Gastroesophageal sphincter (tissue), 4 donors: ENCODE data around the gene C14orf132. TPM values are rescaled to one million over a fixed set of nuclear protein-coding genes. Genes with fewer than 3 reads are reported as not detected.

Experiments
- ATAC-seq: fragments of 150-250 bp; one replicate; pipeline ENCODE4 v1.9.1; 2016; ENCODE audit warnings: mild to moderate bottlenecking, moderate library complexity
- H3K27ac ChIP-seq, 4 donors: fragments of 200-600 bp; sonication (generic) in 3 of 4; 1 replicate in 3 of 4; 2 replicates in 1 of 4; pipeline ENCODE4 v1.5.1; 2016 to 2019
- H3K27me3 ChIP-seq: fragments of 200-600 bp; sonication (generic); one replicate; pipeline ENCODE4 v1.5.1; 2019
- H3K36me3 ChIP-seq, 2 donors: fragments of 200-600 bp; sonication (generic); one replicate each; pipeline ENCODE4 v1.5.1; 2019; ENCODE audit warnings: control low read depth in 1 of 2
- H3K4me1 ChIP-seq, 3 donors: fragments of 200-600 bp; sonication (generic); 1 replicate in 2 of 3; 2 replicates in 1 of 3; pipeline ENCODE4 v1.5.1; 2016 to 2019; ENCODE audit warnings: control low read depth in 2 of 3
- H3K4me3 ChIP-seq, 2 donors: fragments of 200-600 bp; sonication (generic); one replicate each; pipeline ENCODE4 v1.5.1; 2019; ENCODE audit warnings: mild to moderate bottlenecking in 1 of 2, moderate library complexity in 1 of 2
- H3K9me3 ChIP-seq, 3 donors: fragments of 200-600 bp; sonication (generic); one replicate each; pipeline ENCODE4 v1.5.1; 2017 to 2019; ENCODE audit warnings: control low read depth in 2 of 3
- EP300 ChIP-seq: sonication (generic); formaldehyde crosslinking; IDR thresholded peaks from one replicate; pipeline ENCODE4 v1.6.1; 2017; ENCODE audit warnings: antibody characterized with exemption, mild to moderate bottlenecking
- POLR2A ChIP-seq, 2 donors: fragments of 450-650 bp; IDR thresholded peaks; one replicate each; pipeline ENCODE4 v1.6.1; 2017; ENCODE audit warnings: antibody characterized with exemption in 2 of 2, mild to moderate bottlenecking in 2 of 2, moderate library complexity in 1 of 2
- POLR2AphosphoS5 ChIP-seq: sonication (generic); formaldehyde crosslinking; IDR thresholded peaks from one replicate; pipeline ENCODE4 v1.6.1; 2017; ENCODE audit warnings: antibody characterized with exemption
- WGBS, 2 donors: methylation state at CpG; one replicate each; pipeline ENCODE4 v1.1.5; 2018; ENCODE audit warnings: low coverage in 1 of 2; 5-methylcytosine and 5-hydroxymethylcytosine counted together
- total RNA-seq, 4 donors: library from RNA; depleted of rRNA; stranded (reverse); fragments of >200 nt; gene quantifications; one replicate each; pipeline ENCODE4 v1.1.0, GENCODE V29; 2016
- TF ChIP-seq, protein P1 (sequence below), 4 experiments: fragments of 200-600 bp in 2 of 4; fragments of 450-650 bp in 2 of 4; sonication (generic) in 1 of 4; IDR thresholded peaks; one replicate each; pipeline ENCODE4 v1.5.1; 2017 to 2019; ENCODE audit warnings: antibody characterized with exemption in 4 of 4, mild to moderate bottlenecking in 2 of 4, moderate library complexity in 2 of 4

The C14orf132 gene
- total RNA-seq, 4 donors from 2014 or later: 52.0 to 135 (median 74.6) TPM

DNA sequence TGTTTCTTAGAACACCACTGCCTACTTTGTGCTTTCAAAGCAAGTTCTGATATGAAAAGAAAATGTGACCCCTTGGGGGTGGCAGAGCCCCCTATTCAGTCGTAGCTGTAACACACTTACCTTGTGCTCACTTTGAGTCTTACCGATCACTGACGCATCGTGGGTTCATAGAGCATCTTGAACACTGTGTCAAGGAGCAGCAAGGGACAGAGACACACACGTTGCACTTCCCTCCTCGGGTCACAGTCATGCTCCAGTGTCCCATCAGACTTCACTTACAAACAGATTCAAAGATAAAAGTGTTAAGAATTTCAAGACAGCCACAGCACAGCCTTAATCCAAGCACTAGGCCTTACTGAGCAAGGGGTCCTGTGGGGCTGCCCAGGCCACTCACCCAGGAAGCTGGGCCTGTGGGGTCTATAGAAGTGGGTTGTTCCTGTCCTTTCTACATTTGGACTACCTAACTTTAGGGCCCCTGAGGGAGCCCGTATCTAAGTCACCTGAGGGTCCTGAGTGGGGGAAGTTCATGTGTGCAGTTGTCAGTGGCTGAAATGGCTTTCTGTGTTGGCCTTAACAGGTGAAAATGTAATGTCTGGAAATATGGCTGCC, 90.1 kb downstream of the C14orf132 start:
- WGBS, 2 donors: 82 to 100% methylated on average over 2 to 4 of the region's 7 CpGs
- no peak for ATAC-seq
- no peak for TF ChIP-seq EP300
- no peak for TF ChIP-seq POLR2AphosphoS5
- TF ChIP-seq, protein P1, sequence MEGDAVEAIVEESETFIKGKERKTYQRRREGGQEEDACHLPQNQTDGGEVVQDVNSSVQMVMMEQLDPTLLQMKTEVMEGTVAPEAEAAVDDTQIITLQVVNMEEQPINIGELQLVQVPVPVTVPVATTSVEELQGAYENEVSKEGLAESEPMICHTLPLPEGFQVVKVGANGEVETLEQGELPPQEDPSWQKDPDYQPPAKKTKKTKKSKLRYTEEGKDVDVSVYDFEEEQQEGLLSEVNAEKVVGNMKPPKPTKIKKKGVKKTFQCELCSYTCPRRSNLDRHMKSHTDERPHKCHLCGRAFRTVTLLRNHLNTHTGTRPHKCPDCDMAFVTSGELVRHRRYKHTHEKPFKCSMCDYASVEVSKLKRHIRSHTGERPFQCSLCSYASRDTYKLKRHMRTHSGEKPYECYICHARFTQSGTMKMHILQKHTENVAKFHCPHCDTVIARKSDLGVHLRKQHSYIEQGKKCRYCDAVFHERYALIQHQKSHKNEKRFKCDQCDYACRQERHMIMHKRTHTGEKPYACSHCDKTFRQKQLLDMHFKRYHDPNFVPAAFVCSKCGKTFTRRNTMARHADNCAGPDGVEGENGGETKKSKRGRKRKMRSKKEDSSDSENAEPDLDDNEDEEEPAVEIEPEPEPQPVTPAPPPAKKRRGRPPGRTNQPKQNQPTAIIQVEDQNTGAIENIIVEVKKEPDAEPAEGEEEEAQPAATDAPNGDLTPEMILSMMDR (IDR thresholded peaks at IDR 0.05): no peak
- TF ChIP-seq POLR2A (IDR thresholded peaks at IDR 0.05): no peak

DNA sequence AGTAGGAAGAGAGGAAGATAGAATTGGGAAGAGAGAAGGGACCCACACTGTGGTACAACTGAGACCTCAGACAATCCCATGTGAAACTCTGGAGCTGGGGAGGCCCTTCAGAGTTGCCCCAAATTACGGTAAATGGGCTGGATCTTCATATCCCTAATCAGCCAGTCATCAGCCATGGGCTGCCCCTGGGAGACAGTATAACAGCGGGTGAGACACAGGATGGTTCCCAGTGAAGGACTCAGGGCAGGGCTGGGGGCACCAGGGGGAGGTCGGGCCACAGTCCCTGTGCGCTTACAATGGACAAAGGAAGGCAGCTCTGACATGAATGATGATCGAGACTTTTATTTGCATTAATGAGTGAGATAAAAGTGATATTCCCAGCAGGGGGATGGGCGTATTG, 91.2 kb downstream of the C14orf132 start:
- Histone ChIP-seq H3K36me3 (no peaks in the 10 kb centered on the region), H3K27ac (no peak overlapping the region), H3K4me3 (no peak overlapping the region), H3K9me3 (no peaks in the 10 kb centered on the region), H3K4me1 (peaks cover 0 to 9% (median 0%) of the 10 kb centered on the region in 3 donors), H3K27me3 (no peaks in the 10 kb centered on the region)
- 95 to 100% methylated on average over 2 to 5 of the region's 6 CpGs for WGBS, 2 donors
- no peak for ATAC-seq
- TF ChIP-seq POLR2A (IDR thresholded peaks at IDR 0.05): no peak
- TF ChIP-seq POLR2AphosphoS5: no peak
- TF ChIP-seq, protein P1 (IDR thresholded peaks at IDR 0.05): no peak
- no peak for TF ChIP-seq EP300

More for the DNA sequence above, 90.1 kb downstream of the C14orf132 start:
- H3K27me3 ChIP-seq: no peaks in the 10 kb centered on the region
- H3K9me3 ChIP-seq: no peaks in the 10 kb centered on the region
- H3K36me3 ChIP-seq: no peaks in the 10 kb centered on the region
- H3K4me1 ChIP-seq: peaks cover 0 to 9% (median 0%) of the 10 kb centered on the region in 3 donors
- H3K4me3 ChIP-seq: no peak overlapping the region
- no peak overlapping the region for H3K27ac ChIP-seq

DNA sequence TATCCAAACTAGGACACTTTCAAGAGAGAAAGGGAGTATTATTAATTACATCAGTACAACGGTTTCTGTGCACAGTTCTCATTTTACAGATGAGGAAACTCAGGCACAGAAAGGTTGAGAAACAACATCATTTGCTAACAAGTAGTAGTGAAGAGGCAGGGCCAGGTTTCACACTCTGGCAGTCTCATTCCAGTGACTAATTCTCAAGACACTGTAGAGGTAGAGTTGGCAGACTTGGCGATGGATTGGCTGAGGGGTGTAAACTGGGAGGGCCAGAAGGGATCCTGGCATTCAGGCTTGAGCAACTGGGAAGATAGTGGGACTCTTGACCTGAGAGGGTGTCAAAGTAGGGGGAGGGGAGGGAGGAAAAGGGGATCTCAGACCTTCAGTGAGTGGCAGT, 91.7 kb downstream of the C14orf132 start:
- TF ChIP-seq POLR2A (IDR thresholded peaks at IDR 0.05) (no peak), EP300 (no peak), POLR2AphosphoS5 (no peak)
- TF ChIP-seq, protein P1 (IDR thresholded peaks at IDR 0.05): no peak
- no peak overlapping the region for H3K27ac ChIP-seq
- H3K4me1 ChIP-seq: peaks cover 0 to 9% (median 0%) of the 10 kb centered on the region in 3 donors
- no peaks in the 10 kb centered on the region for H3K27me3 ChIP-seq
- WGBS, 2 donors: 60 to 75% methylated on average over 1 to 2 of the region's 2 CpGs
- H3K36me3 ChIP-seq: no peaks in the 10 kb centered on the region
- no peaks in the 10 kb centered on the region for H3K9me3 ChIP-seq
- ATAC-seq: no peak
- H3K4me3 ChIP-seq: no peak overlapping the region

DNA sequence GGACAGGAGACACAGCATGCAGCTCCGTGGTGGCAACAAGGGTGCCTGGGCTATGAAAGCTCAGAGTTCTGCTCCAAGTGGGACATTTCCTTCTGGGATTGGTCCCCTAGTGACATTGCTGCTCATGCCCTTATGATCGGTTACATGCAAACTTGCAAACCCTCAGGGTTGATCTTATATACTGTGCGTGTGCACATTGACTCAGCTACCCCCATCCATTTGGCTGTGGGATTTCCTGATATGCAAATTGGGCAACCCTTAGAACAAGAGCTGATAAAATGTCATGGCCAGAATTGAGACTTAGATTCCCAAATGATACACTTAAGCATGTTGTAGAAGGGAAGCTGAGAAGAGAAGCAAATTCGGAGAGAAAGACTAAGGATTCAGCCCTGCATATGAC, 92.7 kb downstream of the C14orf132 start:
- Histone ChIP-seq H3K4me1 (peaks cover 0 to 2% (median 0%) of the 10 kb centered on the region in 3 donors), H3K9me3 (no peaks in the 10 kb centered on the region), H3K36me3 (no peaks in the 10 kb centered on the region), H3K4me3 (no peak overlapping the region), H3K27ac (no peak overlapping the region), H3K27me3 (no peaks in the 10 kb centered on the region)
- ATAC-seq: no peak
- 0 to 61% methylated on average over 1 to 2 of the region's 4 CpGs for WGBS, 2 donors
- TF ChIP-seq POLR2AphosphoS5: no peak
- TF ChIP-seq EP300: no peak
- TF ChIP-seq POLR2A (IDR thresholded peaks at IDR 0.05): no peak
- TF ChIP-seq, protein P1 (IDR thresholded peaks at IDR 0.05): no peak

DNA sequence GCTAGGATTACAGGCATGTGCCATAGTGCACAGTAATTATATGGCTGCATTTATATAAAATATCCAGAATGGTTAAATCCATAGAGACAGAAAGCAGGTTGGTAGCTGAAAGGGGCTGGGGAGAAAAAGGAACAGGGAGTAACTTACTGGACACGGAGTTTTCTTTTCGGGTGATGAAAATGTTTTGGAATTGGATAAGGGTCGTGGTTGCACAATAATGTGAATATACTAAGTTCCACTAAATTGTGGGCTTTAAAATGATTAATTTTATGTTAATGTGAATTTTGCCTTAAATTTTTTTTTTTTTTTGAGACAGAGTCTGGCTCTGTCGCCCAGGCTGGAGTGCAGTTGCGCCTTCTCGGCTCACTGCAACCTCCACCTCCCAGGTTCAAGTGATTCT, 95.3 kb downstream of the C14orf132 start:
- H3K27me3 ChIP-seq: no peaks in the 10 kb centered on the region
- H3K27ac ChIP-seq: no peak overlapping the region
- H3K4me3 ChIP-seq: no peak overlapping the region
- no peaks in the 10 kb centered on the region for H3K4me1 ChIP-seq
- H3K9me3 ChIP-seq: peaks cover 0 to 21% (median 0%) of the 10 kb centered on the region in 3 donors
- TF ChIP-seq POLR2AphosphoS5 (no peak), POLR2A (IDR thresholded peaks at IDR 0.05) (no peak), EP300 (no peak)
- TF ChIP-seq, protein P1 (IDR thresholded peaks at IDR 0.05): no peak
- no peak for ATAC-seq
- no peaks in the 10 kb centered on the region for H3K36me3 ChIP-seq
- WGBS, 2 donors: 79 to 87% methylated on average over 3 to 6 of the region's 6 CpGs
